Fibroblast of lung (primary cell): ENCODE measurements around the gene NLE1. TPM values are rescaled to one million over a fixed set of nuclear protein-coding genes. Genes with fewer than 3 reads are reported as not detected.

ENCODE experiments used
- DNase-seq, 2 donors: peaks; one replicate each; pipeline versions ENCODE4 v3.0.0 to v3.0.0-alpha.2; 2010; ENCODE audit warnings: low read depth in 2 of 2
- H2AFZ ChIP-seq: 2 replicates; pipeline ENCODE4 v1.5.1; 2012; ENCODE audit warnings: low read length, control low read depth, inconsistent platforms
- H3K27ac ChIP-seq: 2 replicates; pipeline ENCODE4 v1.5.1; 2011; ENCODE audit warnings: low read length, control low read depth; ENCODE audit not compliant: insufficient read depth
- H3K27me3 ChIP-seq: 2 replicates; pipeline ENCODE4 v1.5.1; 2011; ENCODE audit warnings: mild to moderate bottlenecking, low read length; ENCODE audit not compliant: control insufficient read depth, insufficient read depth
- H3K36me3 ChIP-seq: 2 replicates; pipeline ENCODE4 v1.5.1; 2011; ENCODE audit warnings: low read length; ENCODE audit not compliant: control insufficient read depth, insufficient read depth
- H3K4me1 ChIP-seq: 2 replicates; pipeline ENCODE4 v1.5.1; 2011; ENCODE audit warnings: low read length; ENCODE audit not compliant: control insufficient read depth, insufficient read depth; ENCODE audit errors: extremely low read depth
- H3K4me2 ChIP-seq: 2 replicates; pipeline ENCODE4 v1.5.1; 2011; ENCODE audit warnings: low read length, control low read depth; ENCODE audit not compliant: insufficient read depth; ENCODE audit errors: extremely low read depth
- H3K4me3 ChIP-seq, 4 experiments: fragments of 200-600 bp in 1 of 4; sonication (generic) in 1 of 4; replicated peaks in 1 of 4; 2 replicates each; pipeline ENCODE4 v1.5.1; 2011 to 2016; ENCODE audit warnings: low read length in 4 of 4, low read depth in 3 of 4, mild to moderate bottlenecking in 3 of 4, control low read depth in 2 of 4, inconsistent platforms in 1 of 4, mixed read lengths in 1 of 4; ENCODE audit not compliant: insufficient read depth in 1 of 4; ENCODE audit errors: control extremely low read depth in 1 of 4
- H3K79me2 ChIP-seq: 2 replicates; pipeline ENCODE4 v1.5.1; 2012; ENCODE audit warnings: mild to moderate bottlenecking, low read length, inconsistent platforms; ENCODE audit not compliant: control insufficient read depth, insufficient read depth
- H3K9ac ChIP-seq: 2 replicates; pipeline ENCODE4 v1.5.1; 2011; ENCODE audit warnings: mild to moderate bottlenecking, low read length, control low read depth; ENCODE audit not compliant: insufficient read depth
- H3K9me3 ChIP-seq: 2 replicates; pipeline ENCODE4 v1.5.1; 2012; ENCODE audit warnings: low read depth, low read length; ENCODE audit not compliant: control insufficient read depth, insufficient read depth
- H4K20me1 ChIP-seq: 2 replicates; pipeline ENCODE4 v1.5.1; 2011; ENCODE audit warnings: low read length; ENCODE audit not compliant: control insufficient read depth, insufficient read depth; ENCODE audit errors: extremely low read depth
- EZH2 ChIP-seq: IDR thresholded peaks from 2 replicates; pipeline ENCODE4 v1.5.1; 2012; ENCODE audit warnings: low read length, control low read depth, mild to moderate bottlenecking; ENCODE audit errors: missing control alignments
- polyA plus RNA-seq, 2 donors: library from polyadenylated mRNA; depleted of rRNA in 1 of 2; stranded (reverse) in 1 of 2; unstranded in 1 of 2; fragments of >200 nt; gene quantifications; 2 replicates each; pipeline ENCODE4 v1.2.1, GENCODE V29; 2011 to 2012; ENCODE audit warnings: missing spikeins in 1 of 2
- total RNA-seq: library from RNA; depleted of rRNA; stranded (reverse); fragments of >200 nt; gene quantifications from 2 replicates; pipeline ENCODE4 v1.2.1, GENCODE V29; 2014
- TF ChIP-seq, protein P1 (sequence below), 2 donors: IDR thresholded peaks in 1 of 2; conservative IDR thresholded peaks in 1 of 2; 1 replicate in 1 of 2; 2 replicates in 1 of 2; pipeline ENCODE4 v1.5.1; 2011 to 2012; ENCODE audit warnings: low read length in 2 of 2, control low read depth in 1 of 2, inconsistent platforms in 1 of 2, low read depth in 1 of 2, mild to moderate bottlenecking in 1 of 2

Gene NLE1
- total and polyA plus RNA-seq, 2 donors (not counting 1 experiment from before 2014, with no cell fraction given), result 9.4 to 20.5 TPM

DNA sequence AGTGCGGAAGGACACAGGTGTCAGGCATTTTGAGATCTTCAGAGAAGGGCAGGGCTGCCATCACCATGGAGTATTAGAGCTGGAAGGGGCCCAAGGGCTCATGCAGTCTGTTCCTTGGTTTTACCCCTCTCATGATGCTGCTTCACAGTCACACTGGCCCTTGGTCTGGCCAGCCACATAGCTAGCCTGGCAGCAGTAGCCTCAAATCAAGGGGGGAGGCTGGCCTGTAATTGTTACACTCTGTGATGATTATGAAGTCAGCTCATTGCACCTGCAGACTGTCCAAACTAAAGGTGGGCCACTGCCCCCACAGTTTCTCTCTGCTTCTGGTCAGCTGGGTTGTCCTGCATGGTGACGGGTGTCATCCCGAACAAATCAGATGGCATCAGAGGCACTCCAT is 20.8 kb downstream of the NLE1 start, which contains the start of gene FNDC8:
Gene FNDC8 (plus strand): TSS at position 301 of the 400 bp plus-strand sequence. CDS start 79 bp downstream, at position 380.
- H3K9me3 ChIP-seq, result no peaks in the 10 kb centered on the region
- H3K27me3 ChIP-seq, result no peaks in the 10 kb centered on the region
- H3K27ac ChIP-seq, result no peak within 1 kb of the TSS
- no peak for DNase-seq
- H2AFZ ChIP-seq, result no peak within 1 kb of the TSS
- no peak within 1 kb of the TSS for H3K4me3 ChIP-seq
- peaks cover 7% of the 10 kb centered on the region for H3K79me2 ChIP-seq
- no peak within 1 kb of the TSS for H3K4me2 ChIP-seq
- no peaks in the 10 kb centered on the region for H4K20me1 ChIP-seq
- H3K9ac ChIP-seq, result no peak within 1 kb of the TSS
- H3K36me3 ChIP-seq, result no peaks in the 10 kb centered on the region
- no peaks in the 10 kb centered on the region for H3K4me1 ChIP-seq
- TF ChIP-seq EZH2, result no peak
- TF ChIP-seq, protein P1, sequence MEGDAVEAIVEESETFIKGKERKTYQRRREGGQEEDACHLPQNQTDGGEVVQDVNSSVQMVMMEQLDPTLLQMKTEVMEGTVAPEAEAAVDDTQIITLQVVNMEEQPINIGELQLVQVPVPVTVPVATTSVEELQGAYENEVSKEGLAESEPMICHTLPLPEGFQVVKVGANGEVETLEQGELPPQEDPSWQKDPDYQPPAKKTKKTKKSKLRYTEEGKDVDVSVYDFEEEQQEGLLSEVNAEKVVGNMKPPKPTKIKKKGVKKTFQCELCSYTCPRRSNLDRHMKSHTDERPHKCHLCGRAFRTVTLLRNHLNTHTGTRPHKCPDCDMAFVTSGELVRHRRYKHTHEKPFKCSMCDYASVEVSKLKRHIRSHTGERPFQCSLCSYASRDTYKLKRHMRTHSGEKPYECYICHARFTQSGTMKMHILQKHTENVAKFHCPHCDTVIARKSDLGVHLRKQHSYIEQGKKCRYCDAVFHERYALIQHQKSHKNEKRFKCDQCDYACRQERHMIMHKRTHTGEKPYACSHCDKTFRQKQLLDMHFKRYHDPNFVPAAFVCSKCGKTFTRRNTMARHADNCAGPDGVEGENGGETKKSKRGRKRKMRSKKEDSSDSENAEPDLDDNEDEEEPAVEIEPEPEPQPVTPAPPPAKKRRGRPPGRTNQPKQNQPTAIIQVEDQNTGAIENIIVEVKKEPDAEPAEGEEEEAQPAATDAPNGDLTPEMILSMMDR (conservative IDR thresholded peaks at IDR 0.05 in 1 of 2, IDR thresholded peaks at IDR 0.05 in 1 of 2; ENCODE audit: low read depth in 1 of 2, low read length in 2 of 2), result no peak

DNA sequence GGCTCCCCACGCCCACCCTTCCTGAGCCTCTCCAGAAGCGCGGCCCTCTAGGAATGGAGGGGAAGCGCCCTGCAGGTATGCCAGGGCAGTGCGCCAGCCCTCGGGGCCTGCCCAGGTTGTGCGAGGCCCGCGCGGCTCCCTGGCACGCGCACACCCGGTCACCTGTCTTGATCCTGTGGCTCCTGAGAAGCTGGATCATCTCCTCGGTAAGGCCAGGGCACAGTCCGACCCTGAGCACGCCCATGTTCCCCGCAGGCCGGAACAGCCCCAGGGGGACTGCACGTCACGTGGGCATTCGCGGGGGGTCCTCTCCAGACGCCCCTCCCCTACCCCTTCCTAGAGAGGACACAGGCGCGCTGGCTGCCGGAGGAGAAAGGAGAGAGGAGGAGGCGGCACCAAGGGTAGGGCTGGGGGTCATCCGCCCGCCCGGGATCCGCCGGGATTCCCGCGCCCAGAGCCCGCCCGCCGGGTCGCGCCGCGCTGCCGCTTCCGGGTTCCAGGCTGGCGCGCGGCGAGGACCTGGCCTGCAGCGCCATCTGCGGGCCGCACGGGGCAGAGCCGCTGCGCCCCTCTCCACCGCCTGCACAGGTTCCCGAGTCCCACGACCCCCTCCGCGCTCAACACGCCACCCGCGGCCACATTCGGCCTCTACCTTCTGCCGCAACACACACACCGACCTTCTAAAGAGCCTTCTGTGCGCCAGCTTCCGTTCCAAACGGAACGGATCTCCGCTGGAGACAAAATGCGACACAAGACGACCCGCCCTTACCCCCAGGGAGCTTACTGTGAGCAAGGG is 22.5 kb downstream of the NLE1 start, which contains the start of gene RAD51D:
Gene RAD51D (minus strand): TSS at position 491 of the 796 bp plus-strand sequence. CDS start 247 bp downstream, at position 244.
- H3K9ac ChIP-seq, result peak within 1 kb of the TSS; percentile 75
- TF ChIP-seq EZH2, result no peak
- TF ChIP-seq, protein P1 (conservative IDR thresholded peaks at IDR 0.05 in 1 of 2, IDR thresholded peaks at IDR 0.05 in 1 of 2; ENCODE audit: low read depth in 1 of 2, low read length in 2 of 2), result peak; percentile 56 to 79
- peaks cover 2% of the 10 kb centered on the region for H3K4me1 ChIP-seq
- peak within 1 kb of the TSS; percentile 87 for H2AFZ ChIP-seq
- no peaks in the 10 kb centered on the region for H3K27me3 ChIP-seq
- no peaks in the 10 kb centered on the region for H3K9me3 ChIP-seq
- DNase-seq, result peak; percentile 57 to 60
- H3K27ac ChIP-seq, result peak within 1 kb of the TSS; percentile 60
- H3K36me3 ChIP-seq, result no peaks in the 10 kb centered on the region
- H3K4me2 ChIP-seq, result peak within 1 kb of the TSS; percentile 93
- peaks cover 9% of the 10 kb centered on the region for H3K79me2 ChIP-seq
- peak within 1 kb of the TSS; percentile 69 to 93 (median 76) for H3K4me3 ChIP-seq
- no peaks in the 10 kb centered on the region for H4K20me1 ChIP-seq

DNA sequence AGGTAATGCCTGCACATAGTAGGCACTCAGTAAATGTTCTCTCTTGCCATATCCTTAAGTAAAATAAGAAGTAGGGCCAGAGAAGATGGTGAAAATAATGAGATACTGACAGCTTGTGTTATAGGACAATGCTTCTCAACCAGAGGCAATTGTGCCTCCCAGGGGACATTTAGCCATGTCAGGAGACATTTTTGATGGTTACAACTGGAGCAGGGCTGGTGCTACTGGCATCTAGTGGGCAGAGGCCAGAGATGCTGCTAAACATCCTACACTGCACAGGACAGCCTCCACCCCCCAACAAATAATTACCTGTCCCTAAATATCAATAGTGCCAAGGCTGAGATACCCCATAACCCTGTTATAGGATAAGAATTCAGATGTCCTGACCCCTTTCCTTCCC is 24.1 kb downstream of the NLE1 start:
- Histone ChIP-seq H2AFZ (no peak overlapping the region), H3K79me2 (peaks cover 9% of the 10 kb centered on the region), H3K27me3 (no peaks in the 10 kb centered on the region), H3K9ac (no peak overlapping the region), H3K4me1 (peaks cover 2% of the 10 kb centered on the region), H4K20me1 (no peaks in the 10 kb centered on the region), H3K4me2 (peak overlapping the region; percentile 18), H3K4me3 (no peak overlapping the region), H3K27ac (no peak overlapping the region), H3K36me3 (no peaks in the 10 kb centered on the region), H3K9me3 (no peaks in the 10 kb centered on the region)
- peak in 1 of 2 donors; percentile 39 for DNase-seq
- TF ChIP-seq, protein P1 (conservative IDR thresholded peaks at IDR 0.05 in 1 of 2, IDR thresholded peaks at IDR 0.05 in 1 of 2; ENCODE audit: low read depth in 1 of 2, low read length in 2 of 2), result peak in 1 of 2 donors; percentile 37
- no peak for TF ChIP-seq EZH2
